ENCODE results near the gene ZNF292. TPM values are rescaled to one million over a fixed set of nuclear protein-coding genes. Genes with fewer than 3 reads are reported as not detected.

The ZNF292 gene
- total RNA-seq (2022) (41.6 and 44.6 TPM in 2 replicates), Bru-seq, nascent RNA (percentile 95 among the genes with signal in this experiment), BruChase-seq, experiment 1, labeled RNA remaining after a 6-hour chase (percentile 83 among the genes with signal in this experiment), BruChase-seq, experiment 2, labeled RNA remaining after a 2-hour chase (percentile 91 among the genes with signal in this experiment)
- long read RNA-seq, partial matches to known transcripts = 1 of 4 reads
- long read RNA-seq, other reads (novel, unspliced or antisense) = 2 of 4 reads

- H3K27me3 Mint-ChIP-seq (ENCODE audit: unreplicated experiment) = no peaks in the 10 kb centered on the region
- peak; percentile 98 for DNase-seq
- H3K4me1 Mint-ChIP-seq (ENCODE audit: low read depth, unreplicated experiment) = peaks cover 19% of the 10 kb centered on the region
- no TSS peak for BruUV-seq (replicated peaks)
- CTCF ChIA-PET = interaction anchor here (1.1 kb wide), 1 partner anchor 16 kb away, joined by 3 read pairs; no protein-coding TSS in a partner anchor
- no peak for TF ChIP-seq CTCF (IDR thresholded peaks at IDR 0.05; ENCODE audit: unreplicated experiment)
- H3K9me3 Mint-ChIP-seq (ENCODE audit: low read depth, unreplicated experiment) = no peaks in the 10 kb centered on the region
- peak within 1 kb of the TSS; percentile 90 for H3K4me3 Mint-ChIP-seq (ENCODE audit: low read depth, unreplicated experiment)
- peaks cover 44% of the 10 kb centered on the region for H3K36me3 Mint-ChIP-seq (ENCODE audit: insufficient read depth, unreplicated experiment)
- intact Hi-C loops (cut with micrococcal nuclease; ENCODE audit: unreplicated experiment) = loop anchor here (2.0 kb wide), 1 partner anchor 58 kb away; no protein-coding TSS in a partner anchor
- H3K27ac Mint-ChIP-seq (ENCODE audit: unreplicated experiment) = peak within 1 kb of the TSS; percentile 91
Observed at GRCh38 chr6:87154993-87155841, at the start of gene ZNF292. TSS of gene ZNF292 (plus strand) at chr6:87155565. CDS start at chr6:87155592, 27 bp downstream.

- TF ChIP-seq CTCF (IDR thresholded peaks at IDR 0.05; ENCODE audit: unreplicated experiment) = no peak
- H3K9me3 Mint-ChIP-seq (ENCODE audit: low read depth, unreplicated experiment) = no peaks in the 10 kb centered on the region
- no peak overlapping the region for H3K4me3 Mint-ChIP-seq (ENCODE audit: low read depth, unreplicated experiment)
- no peaks in the 10 kb centered on the region for H3K27me3 Mint-ChIP-seq (ENCODE audit: unreplicated experiment)
- intact Hi-C loops (cut with micrococcal nuclease; ENCODE audit: unreplicated experiment) = no loop called here
- no peak for DNase-seq
- H3K27ac Mint-ChIP-seq (ENCODE audit: unreplicated experiment) = no peak overlapping the region
- no peaks in the 10 kb centered on the region for H3K36me3 Mint-ChIP-seq (ENCODE audit: insufficient read depth, unreplicated experiment)
- H3K4me1 Mint-ChIP-seq (ENCODE audit: low read depth, unreplicated experiment) = no peaks in the 10 kb centered on the region
- BruUV-seq (replicated peaks) = no TSS peak
- CTCF ChIA-PET = no interaction called here
Observed at GRCh38 chr6:87105823-87106222, 49.5 kb upstream of the ZNF292 start.

- intact Hi-C loops (cut with micrococcal nuclease; ENCODE audit: unreplicated experiment) = no loop called here
- Mint-ChIP-seq H3K36me3 (ENCODE audit: insufficient read depth, unreplicated experiment) (no peaks in the 10 kb centered on the region), H3K4me1 (ENCODE audit: low read depth, unreplicated experiment) (no peaks in the 10 kb centered on the region), H3K9me3 (ENCODE audit: low read depth, unreplicated experiment) (no peaks in the 10 kb centered on the region), H3K27me3 (ENCODE audit: unreplicated experiment) (no peaks in the 10 kb centered on the region), H3K4me3 (ENCODE audit: low read depth, unreplicated experiment) (no peak overlapping the region), H3K27ac (ENCODE audit: unreplicated experiment) (no peak overlapping the region)
- no TSS peak for BruUV-seq (replicated peaks)
- no peak for DNase-seq
- TF ChIP-seq CTCF (IDR thresholded peaks at IDR 0.05; ENCODE audit: unreplicated experiment) = no peak
- CTCF ChIA-PET = no interaction called here
Observed at GRCh38 chr6:87110636-87111035, 44.7 kb upstream of the ZNF292 start.

GRCh38 chr6:87115402-87116135 is 39.8 kb upstream of the ZNF292 start:
- intact Hi-C loops (cut with micrococcal nuclease; ENCODE audit: unreplicated experiment) = no loop called here
- CTCF ChIA-PET = no interaction called here
- DNase-seq = no peak

More at GRCh38 chr6:87115402-87116135, 39.8 kb upstream of the ZNF292 start:
- Mint-ChIP-seq H3K36me3 (ENCODE audit: insufficient read depth, unreplicated experiment) (no peaks in the 10 kb centered on the region), H3K27ac (ENCODE audit: unreplicated experiment) (no peak overlapping the region), H3K9me3 (ENCODE audit: low read depth, unreplicated experiment) (no peaks in the 10 kb centered on the region), H3K4me3 (ENCODE audit: low read depth, unreplicated experiment) (no peak overlapping the region), H3K27me3 (ENCODE audit: unreplicated experiment) (no peaks in the 10 kb centered on the region), H3K4me1 (ENCODE audit: low read depth, unreplicated experiment) (no peaks in the 10 kb centered on the region)
- no TSS peak for BruUV-seq (replicated peaks)
- no peak for TF ChIP-seq CTCF (IDR thresholded peaks at IDR 0.05; ENCODE audit: unreplicated experiment)

Data from Calu3 (cell line).